Measurements from ENCODE around the gene ZSCAN22.

DNA sequence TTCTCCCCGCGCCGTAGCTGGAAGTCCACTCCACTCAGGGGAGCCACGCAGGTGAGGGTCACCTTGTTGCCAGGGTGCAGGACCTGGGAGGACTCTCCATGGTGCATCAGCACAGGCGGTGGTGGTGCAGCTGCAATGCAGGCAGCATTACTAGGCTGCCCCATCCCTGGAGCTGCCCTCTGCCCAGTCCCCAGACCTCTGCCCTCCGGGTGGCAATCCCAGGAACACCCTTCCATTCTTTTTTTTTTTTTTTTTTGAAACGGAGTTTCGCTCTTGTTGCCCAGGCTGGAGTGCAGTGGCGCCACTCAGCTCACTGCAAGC is 24.7 kb downstream of the ZSCAN22 start:
- TF ChIP-seq CTCF (IDR thresholded peaks at IDR 0.05) = no peak
- TF ChIP-seq POLR2A (IDR thresholded peaks at IDR 0.05) = no peak
- no peak for TF ChIP-seq POLR2AphosphoS5 (IDR thresholded peaks at IDR 0.05)
